B cell (primary cell): Measurements from ENCODE around the gene RGCC. TPM values are rescaled to one million over a fixed set of nuclear protein-coding genes. Genes with fewer than 3 reads are reported as not detected.

ENCODE experiments used
- ATAC-seq: fragments of 200-7000 bp; cut with Tn5 transposase; one replicate; pipeline ENCODE4 v1.10.0; 2021; ENCODE audit warnings: low read depth, mild to moderate bottlenecking, moderate number of reproducible peaks, moderate library complexity
- CTCF ChIA-PET: fragments of 350-600 bp; sonication (Branson Sonifier 250); formaldehyde crosslinking; loops from one replicate; lab custom pipeline; 2021; ENCODE audit warnings: antibody characterized with exemption, inconsistent platforms; lab: Charles Lee
- POLR2A ChIA-PET: fragments of 350-600 bp; sonication (Branson Sonifier 250); formaldehyde crosslinking; loops from one replicate; lab custom pipeline; 2021; ENCODE audit warnings: antibody characterized with exemption; lab: Charles Lee
- DNase-seq: peaks from one replicate; pipeline ENCODE4 v3.0.0; 2013
- H2AFZ ChIP-seq: 2 replicates; pipeline ENCODE4 v1.6.1; 2012; ENCODE audit warnings: mild to moderate bottlenecking, low read depth, low read length; ENCODE audit not compliant: insufficient read depth, poor library complexity, severe bottlenecking
- H3K27ac ChIP-seq, 2 donors: 1 replicate in 1 of 2; 2 replicates in 1 of 2; pipeline ENCODE4 v1.5.1; 2012 to 2013; ENCODE audit warnings: low read length in 2 of 2, mild to moderate bottlenecking in 2 of 2, moderate library complexity in 1 of 2
- H3K27me3 ChIP-seq, 4 experiments: fragments of 200-600 bp in 1 of 4; sonication (generic) in 1 of 4; replicated peaks in 1 of 4; 1 replicate in 2 of 4; 2 replicates in 2 of 4; pipeline versions ENCODE4 v1.6.1 to v1.7.0; 2013 to 2016; ENCODE audit warnings: low read length in 3 of 4, mild to moderate bottlenecking in 2 of 4, mixed read lengths in 1 of 4, moderate library complexity in 1 of 4; ENCODE audit not compliant: insufficient read depth in 4 of 4, control insufficient read depth in 3 of 4; ENCODE audit errors: control extremely low read depth in 1 of 4
- H3K36me3 ChIP-seq, 2 experiments: replicated peaks in 1 of 2; 1 replicate in 1 of 2; 2 replicates in 1 of 2; pipeline versions ENCODE4 v1.6.1 to v1.7.1; 2013; ENCODE audit warnings: low read length in 1 of 2; ENCODE audit not compliant: insufficient read depth in 2 of 2, control insufficient read depth in 1 of 2; ENCODE audit errors: control extremely low read depth in 1 of 2, extremely low read depth in 1 of 2
- H3K4me1 ChIP-seq, 2 donors: fragments of 200-600 bp in 1 of 2; sonication (generic) in 1 of 2; 1 replicate in 1 of 2; 2 replicates in 1 of 2; pipeline versions ENCODE4 v1.5.1 to v1.6.1; 2013 to 2017; ENCODE audit warnings: low read length in 2 of 2; ENCODE audit not compliant: control insufficient read depth in 2 of 2, insufficient read depth in 2 of 2
- H3K4me2 ChIP-seq: replicated peaks from 2 replicates; pipeline ENCODE3; 2012; ENCODE audit warnings: mild to moderate bottlenecking, low read depth, low read length; ENCODE audit not compliant: poor library complexity, severe bottlenecking
- H3K4me3 ChIP-seq, 5 experiments: fragments of 200-600 bp in 1 of 5; sonication (generic) in 1 of 5; 1 replicate in 3 of 5; 2 replicates in 2 of 5; pipeline versions ENCODE4 v1.5.1 to v1.7.0; 2011 to 2016; ENCODE audit warnings: low read length in 4 of 5, mild to moderate bottlenecking in 4 of 5, low read depth in 2 of 5, control low read depth in 1 of 5, moderate library complexity in 1 of 5; ENCODE audit not compliant: insufficient read depth in 1 of 5; ENCODE audit errors: control extremely low read depth in 1 of 5, extremely low read depth in 1 of 5
- H3K79me2 ChIP-seq: fragments of 200-600 bp; sonication (generic); one replicate; pipeline ENCODE4 v1.6.0; 2016; ENCODE audit warnings: low read length; ENCODE audit not compliant: control insufficient read depth, insufficient read depth
- H3K9ac ChIP-seq: fragments of 200-600 bp; sonication (generic); 2 replicates; pipeline ENCODE4 v1.6.1; 2017; ENCODE audit warnings: mild to moderate bottlenecking, low read length, moderate library complexity
- H3K9me3 ChIP-seq, 3 donors: one replicate each; pipeline versions ENCODE4 v1.6.1 to v1.7.1; 2013; ENCODE audit warnings: low read length in 2 of 3; ENCODE audit not compliant: control insufficient read depth in 2 of 3, insufficient read depth in 1 of 3; ENCODE audit errors: control extremely low read depth in 1 of 3
- H4K20me1 ChIP-seq: 2 replicates; pipeline ENCODE4 v1.6.0; 2012; ENCODE audit warnings: mild to moderate bottlenecking, low read length; ENCODE audit not compliant: insufficient read depth, control insufficient read depth, poor library complexity, severe bottlenecking
- H3K27ac Mint-ChIP-seq: one replicate; pipeline ENCODE4 v1.8.0; 2021; ENCODE audit warnings: mixed read lengths
- H3K27me3 Mint-ChIP-seq: one replicate; pipeline ENCODE4 v1.8.0; 2021; ENCODE audit warnings: mixed read lengths
- H3K4me1 Mint-ChIP-seq: one replicate; pipeline ENCODE4 v1.8.0; 2021; ENCODE audit warnings: mixed read lengths
- H3K4me3 Mint-ChIP-seq: one replicate; pipeline ENCODE4 v1.8.0; 2021; ENCODE audit warnings: mixed read lengths
- H3K9me3 Mint-ChIP-seq: one replicate; pipeline ENCODE4 v1.8.0; 2022; ENCODE audit warnings: mixed read lengths; ENCODE audit not compliant: insufficient read depth
- EZH2 ChIP-seq: IDR thresholded peaks from 2 replicates; pipeline ENCODE4 v1.6.1; 2012; ENCODE audit warnings: borderline replicate concordance, low read depth, mild to moderate bottlenecking, moderate library complexity, low read length; ENCODE audit not compliant: insufficient read depth, poor library complexity, severe bottlenecking
- WGBS: methylation state at CpG from one replicate; pipeline ENCODE4 v1.1.5; 2013; ENCODE audit warnings: missing lambda C conversion rate; ENCODE audit not compliant: insufficient coverage; 5-methylcytosine and 5-hydroxymethylcytosine counted together
- intact Hi-C: fragments of 100-400 bp; cut with micrococcal nuclease; formaldehyde crosslinking; loops from one replicate; pipeline ENCODE4 v1.10.0; 2022
- polyA plus RNA-seq: library from polyadenylated mRNA; depleted of rRNA; stranded (reverse); fragments of >200 nt; gene quantifications from 2 replicates; pipeline ENCODE4 v1.2.3, GENCODE V29; 2012
- total RNA-seq, 2 donors: library from RNA; stranded (reverse); fragments of 120-200 nt in 1 of 2; gene quantifications; 1 replicate in 1 of 2; 2 replicates in 1 of 2; pipeline versions ENCODE4 v1.2.3 to v1.2.4, GENCODE V29; 2013 to 2022
- TF ChIP-seq, protein P1 (sequence below): fragments of 200-600 bp; IDR thresholded peaks from one replicate; pipeline ENCODE4 v1.8.0; 2022; ENCODE audit warnings: antibody characterized with exemption, mild to moderate bottlenecking

The RGCC gene
- total and polyA plus RNA-seq, 2 donors (not counting 1 experiment from before 2014, with no cell fraction given) = 8.0 to 16.0 TPM

GRCh38 chr13:41467425-41467945, 10.1 kb downstream of the RGCC start:
- no peak overlapping the region for H3K9ac ChIP-seq
- intact Hi-C loops = loop anchor here (10.0 kb wide), 1 partner anchor 807 kb away; the partner anchor contains the start of gene AKAP11
- no peak for ATAC-seq
- POLR2A ChIA-PET = no interaction called here
- H3K4me1 ChIP-seq = peaks cover 35% of the 10 kb centered on the region in 2 donors
- Mint-ChIP-seq H3K27ac (no peak overlapping the region), H3K9me3 (no peaks in the 10 kb centered on the region), H3K27me3 (no peaks in the 10 kb centered on the region), H3K4me3 (no peak overlapping the region), H3K4me1 (peaks cover 37% of the 10 kb centered on the region)
- H4K20me1 ChIP-seq = no peaks in the 10 kb centered on the region
- H3K4me3 ChIP-seq = no peak overlapping the region
- no peaks in the 10 kb centered on the region for H3K79me2 ChIP-seq
- no peak overlapping the region for H2AFZ ChIP-seq
- WGBS = 68% methylated on average over 2 of the region's 2 CpGs
- H3K27me3 ChIP-seq = no peaks in the 10 kb centered on the region
- DNase-seq = no peak
- no peak overlapping the region for H3K27ac ChIP-seq
- TF ChIP-seq, protein P1, sequence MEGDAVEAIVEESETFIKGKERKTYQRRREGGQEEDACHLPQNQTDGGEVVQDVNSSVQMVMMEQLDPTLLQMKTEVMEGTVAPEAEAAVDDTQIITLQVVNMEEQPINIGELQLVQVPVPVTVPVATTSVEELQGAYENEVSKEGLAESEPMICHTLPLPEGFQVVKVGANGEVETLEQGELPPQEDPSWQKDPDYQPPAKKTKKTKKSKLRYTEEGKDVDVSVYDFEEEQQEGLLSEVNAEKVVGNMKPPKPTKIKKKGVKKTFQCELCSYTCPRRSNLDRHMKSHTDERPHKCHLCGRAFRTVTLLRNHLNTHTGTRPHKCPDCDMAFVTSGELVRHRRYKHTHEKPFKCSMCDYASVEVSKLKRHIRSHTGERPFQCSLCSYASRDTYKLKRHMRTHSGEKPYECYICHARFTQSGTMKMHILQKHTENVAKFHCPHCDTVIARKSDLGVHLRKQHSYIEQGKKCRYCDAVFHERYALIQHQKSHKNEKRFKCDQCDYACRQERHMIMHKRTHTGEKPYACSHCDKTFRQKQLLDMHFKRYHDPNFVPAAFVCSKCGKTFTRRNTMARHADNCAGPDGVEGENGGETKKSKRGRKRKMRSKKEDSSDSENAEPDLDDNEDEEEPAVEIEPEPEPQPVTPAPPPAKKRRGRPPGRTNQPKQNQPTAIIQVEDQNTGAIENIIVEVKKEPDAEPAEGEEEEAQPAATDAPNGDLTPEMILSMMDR = no peak
- no peak for TF ChIP-seq EZH2
- H3K36me3 ChIP-seq = peaks cover 0 to 5% of the 10 kb centered on the region in 2 experiments
- H3K9me3 ChIP-seq = no peaks in the 10 kb centered on the region
- no peak overlapping the region for H3K4me2 ChIP-seq
- CTCF ChIA-PET = no interaction called here

DNA sequence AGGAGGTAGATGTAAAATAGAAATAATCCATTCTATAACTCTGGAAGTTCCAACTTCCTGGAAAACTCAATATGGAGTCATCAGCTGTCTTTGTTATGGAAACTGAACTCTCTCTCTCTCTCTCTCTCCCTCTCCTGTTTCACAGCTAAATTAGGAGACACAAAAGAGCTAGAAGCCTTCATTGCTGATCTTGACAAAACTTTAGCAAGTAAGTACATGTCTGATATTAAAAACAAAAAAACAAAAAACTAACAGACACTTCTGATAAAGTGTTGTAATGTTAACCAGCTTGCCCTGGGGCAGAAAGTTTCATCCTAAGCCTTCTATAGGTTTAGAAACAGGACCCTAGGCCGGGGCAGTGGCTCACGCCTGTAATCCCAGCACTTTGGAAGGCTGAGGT, 11.3 kb downstream of the RGCC start:
- Histone ChIP-seq H3K4me3 (no peak overlapping the region), H3K27me3 (no peaks in the 10 kb centered on the region), H3K4me1 (peaks cover 23 to 25% of the 10 kb centered on the region in 2 donors), H3K4me2 (no peak overlapping the region), H3K9ac (no peak overlapping the region), H3K79me2 (no peaks in the 10 kb centered on the region), H3K9me3 (no peaks in the 10 kb centered on the region), H4K20me1 (no peaks in the 10 kb centered on the region), H3K27ac (no peak overlapping the region), H3K36me3 (peaks cover 0 to 5% of the 10 kb centered on the region in 2 experiments), H2AFZ (no peak overlapping the region)
- ChIA-PET CTCF (no interaction called here), POLR2A (no interaction called here)
- Mint-ChIP-seq H3K27ac (no peak overlapping the region), H3K27me3 (no peaks in the 10 kb centered on the region), H3K9me3 (no peaks in the 10 kb centered on the region), H3K4me3 (no peak overlapping the region), H3K4me1 (peaks cover 27% of the 10 kb centered on the region)
- no peak for TF ChIP-seq EZH2
- TF ChIP-seq, protein P1 = no peak
- intact Hi-C loops = loop anchor here (10.0 kb wide), 1 partner anchor 806 kb away; the partner anchor contains the start of gene AKAP11
- no peak for DNase-seq
- no peak for ATAC-seq
- WGBS = 100% methylated on average over 2 of the region's 2 CpGs
